Mucosa of gallbladder (tissue), 1 donor: ENCODE data around the gene SULT2B1. TPM values are rescaled to one million over a fixed set of nuclear protein-coding genes. Genes with fewer than 3 reads are reported as not detected.

Source experiments
- DNase-seq: peaks from one replicate; pipeline ENCODE4 v3.0.0-alpha.2; 2020; ENCODE audit warnings: low spot score
- total RNA-seq: library from RNA; stranded (reverse); gene quantifications from one replicate; pipeline ENCODE4 v1.2.1, GENCODE V29; 2021
- donor health status: DM: no; HTN: no; CAD: no.

The SULT2B1 gene
- total RNA-seq, 1 donor from 2014 or later: 13.1 TPM

- peak; percentile 97 for DNase-seq
These were observed 82.7 kb downstream of the SULT2B1 start for GRCh38 chr19:48634424-48635262.

DNA sequence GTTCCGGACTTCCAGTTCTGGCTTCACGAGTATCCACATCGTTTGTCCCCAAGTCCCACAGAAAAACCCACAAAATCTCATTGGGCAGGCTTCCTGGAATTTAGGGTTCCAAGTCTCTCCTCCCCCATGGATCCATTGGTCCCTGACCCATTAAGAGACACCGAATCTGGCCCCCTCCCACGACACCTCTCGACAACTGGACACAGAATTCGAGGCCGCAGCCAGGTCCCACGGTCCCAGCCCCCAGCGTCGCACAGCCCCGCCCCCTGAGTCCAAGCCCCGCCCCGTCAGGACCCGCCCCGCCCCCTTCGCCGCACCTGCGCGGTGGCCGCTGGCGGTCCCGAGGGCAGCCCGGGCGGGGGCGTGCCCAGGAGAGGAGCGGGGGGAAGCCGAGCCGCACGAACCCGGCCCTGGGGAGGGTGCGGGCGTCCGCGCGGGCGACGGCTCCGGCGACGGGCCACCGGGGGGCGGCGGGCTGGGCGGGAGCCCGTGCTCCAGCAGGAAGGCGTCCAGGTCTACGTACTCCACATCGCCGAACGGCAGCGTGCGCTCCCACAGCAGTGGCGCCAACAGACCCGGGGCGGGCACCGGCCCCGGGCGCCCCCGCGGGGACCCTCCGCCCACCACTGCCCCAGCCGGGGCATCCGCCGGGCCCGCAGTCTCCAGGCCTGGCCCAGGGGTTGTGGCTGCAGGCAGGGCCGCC, 83.4 kb downstream of the SULT2B1 start:
- DNase-seq: peak; percentile 66

DNA sequence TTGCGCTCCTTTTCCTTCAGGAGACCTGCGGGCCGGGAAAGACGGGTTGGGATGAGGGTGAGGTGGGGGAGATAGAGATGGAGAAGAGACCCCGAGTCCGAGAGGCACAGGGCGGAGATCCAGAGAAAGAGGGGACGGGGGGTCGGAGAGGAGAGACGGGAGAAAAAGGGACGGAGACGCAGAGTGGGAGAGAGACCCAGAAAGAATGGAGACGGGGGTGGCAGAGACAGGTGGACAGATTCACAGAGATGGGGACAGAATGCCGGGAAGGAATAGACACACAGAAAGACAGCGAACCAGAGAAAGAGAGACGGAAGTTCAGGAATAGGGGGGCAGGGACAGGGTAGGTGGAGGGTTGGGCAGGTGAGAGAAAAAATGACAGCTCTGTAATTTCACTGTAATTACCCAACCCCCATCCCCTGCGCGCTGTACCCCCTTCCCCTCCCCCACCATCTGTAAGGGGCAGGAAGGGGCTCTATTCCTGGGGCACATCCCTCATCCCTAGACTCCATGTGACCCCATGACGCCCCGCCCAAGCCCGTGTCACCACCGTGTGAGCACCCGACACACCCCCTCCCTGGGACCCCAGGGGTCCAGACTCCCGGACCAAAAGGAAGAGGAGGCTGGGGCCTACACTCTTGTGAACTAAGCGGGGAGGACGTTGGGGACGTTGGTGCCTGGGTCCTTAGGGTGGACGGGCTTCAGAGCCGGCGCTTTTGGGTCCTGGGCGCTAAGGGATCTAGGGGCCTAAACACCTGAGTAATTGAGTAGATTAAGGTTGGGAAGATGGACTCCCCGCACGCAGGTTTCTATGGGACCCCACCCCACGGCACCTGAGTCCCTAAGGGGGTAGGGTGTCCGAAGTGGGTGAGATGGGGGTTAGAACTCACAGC, 84.2 kb downstream of the SULT2B1 start:
- no peak for DNase-seq

DNA sequence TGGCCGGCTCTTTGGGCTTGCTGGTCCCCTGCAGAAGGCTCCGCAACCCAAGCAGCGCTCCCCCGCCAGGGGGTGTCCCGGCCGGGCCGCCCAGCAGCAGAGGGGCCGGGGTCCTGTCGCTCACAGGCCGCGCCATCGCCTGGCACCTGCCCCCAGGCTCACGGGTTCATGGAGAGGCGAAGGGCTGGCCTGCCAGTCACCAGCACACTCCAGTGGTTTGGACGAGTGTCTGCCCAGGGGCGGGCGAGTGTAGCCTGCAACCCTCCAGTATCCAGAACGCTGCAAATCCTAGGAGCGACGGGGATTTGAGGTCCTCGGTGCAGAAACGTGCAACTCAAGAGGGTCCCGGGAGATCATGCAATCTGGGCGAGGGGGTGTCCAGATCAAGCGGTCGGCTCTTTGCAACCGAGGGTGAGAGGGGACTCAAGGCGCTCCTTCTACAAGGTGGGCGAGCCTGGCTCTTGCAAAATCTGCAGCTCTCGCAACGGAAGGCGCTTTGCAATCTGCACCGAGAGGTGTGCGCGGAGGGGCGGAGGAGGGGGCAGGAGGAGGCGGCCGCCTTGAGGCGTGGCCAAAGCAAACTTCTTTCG, 85.0 kb downstream of the SULT2B1 start, which contains the start of gene DBP:
DBP (minus strand) TSS at position 521 of the 590 bp plus-strand sequence; CDS start at position 136, 385 bp downstream.
- no peak for DNase-seq

DNA sequence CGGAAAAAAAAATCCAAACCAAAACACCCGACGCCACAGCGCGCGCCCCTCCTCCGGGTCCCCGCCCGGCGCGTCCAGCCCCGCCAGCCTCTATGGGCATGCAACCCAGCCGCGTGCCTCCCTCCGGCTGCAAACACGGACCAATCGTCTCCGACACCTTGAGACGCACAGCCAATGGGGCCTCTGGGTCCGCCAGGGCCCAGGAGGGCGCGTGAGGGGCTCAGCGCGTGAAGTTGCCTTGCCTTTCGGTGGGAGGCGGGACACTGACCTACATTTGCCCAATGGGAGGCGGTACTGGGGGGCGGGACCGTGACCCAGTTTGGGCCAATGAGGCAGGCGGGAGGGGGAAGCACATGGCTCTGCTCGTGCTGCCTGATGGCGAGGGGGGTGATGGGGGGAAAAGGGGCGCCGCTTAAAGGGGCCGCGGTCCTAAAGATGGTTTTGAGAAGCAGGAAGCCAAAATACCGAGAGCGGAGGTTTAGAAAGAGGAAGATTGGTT, 85.5 kb downstream of the SULT2B1 start:
- DNase-seq: peak; percentile 100

- DNase-seq: peak; percentile 91
These were observed 86.2 kb downstream of the SULT2B1 start for GRCh38 chr19:48637948-48638830.

GRCh38 chr19:48638831-48639381, 86.9 kb downstream of the SULT2B1 start:
- DNase-seq: no peak

DNA sequence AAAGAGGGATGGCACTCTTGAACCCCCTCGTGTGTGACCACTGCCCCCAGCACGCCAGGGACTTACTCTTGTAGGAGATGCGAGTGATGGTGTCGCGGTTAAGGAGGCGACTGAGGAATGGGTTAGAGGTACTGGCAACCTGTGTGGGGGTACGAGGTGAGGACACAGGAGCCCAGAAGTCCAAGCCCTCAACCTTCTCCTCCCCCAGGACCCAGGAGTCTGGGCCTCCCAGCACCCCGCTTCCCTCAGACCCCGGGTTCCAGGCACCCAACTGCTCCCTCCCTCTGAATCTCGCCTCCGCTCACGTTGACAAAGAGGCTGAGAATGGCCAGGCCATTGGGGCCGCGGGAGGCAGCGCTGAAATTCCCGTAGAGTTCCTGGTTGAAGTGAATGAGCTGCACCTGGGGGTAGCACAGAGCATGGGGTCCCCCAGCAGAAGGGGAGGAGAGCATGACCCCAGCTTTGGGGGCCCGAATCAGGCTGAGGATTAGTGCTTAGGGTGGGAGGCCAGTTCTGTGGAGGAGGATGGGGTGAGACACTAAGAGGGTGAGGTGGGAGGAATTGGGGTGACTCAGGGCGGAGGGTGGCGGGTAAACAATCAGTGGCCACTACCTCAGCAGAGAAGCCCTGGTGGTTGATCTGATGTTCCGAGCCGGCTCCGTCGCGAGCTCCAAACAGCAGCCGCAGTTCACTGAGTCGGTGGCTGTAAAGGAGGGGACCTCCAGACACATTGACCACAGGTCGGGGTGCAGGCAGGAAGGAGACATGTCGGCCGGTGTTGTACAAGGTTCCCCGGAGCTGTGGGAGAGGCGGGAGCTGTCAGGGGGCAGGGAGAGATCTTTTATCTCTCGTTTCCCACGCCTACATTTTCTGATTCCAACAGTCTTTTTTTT, 87.8 kb downstream of the SULT2B1 start:
- DNase-seq: no peak

DNA sequence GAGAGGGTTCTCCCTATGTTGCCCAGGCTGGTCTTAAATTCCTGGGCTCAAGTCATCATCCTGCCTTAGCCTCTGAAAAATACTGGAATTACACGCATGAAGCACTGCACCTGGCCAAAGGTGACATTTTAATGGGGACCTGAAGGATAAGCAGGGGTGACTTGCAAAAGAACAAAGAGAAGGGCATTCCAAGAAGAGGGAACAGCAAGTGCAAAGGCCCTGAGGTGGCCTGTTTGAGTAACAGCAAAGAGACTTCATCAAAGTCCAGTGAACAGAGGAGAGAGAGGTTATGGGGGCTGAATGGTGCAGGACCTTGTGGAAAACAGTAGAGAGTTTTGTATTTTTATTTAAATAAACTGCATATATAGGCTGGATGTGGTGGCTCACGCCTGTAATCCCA, 89.9 kb downstream of the SULT2B1 start:
- no peak for DNase-seq

GRCh38 chr19:48642862-48643261, 90.9 kb downstream of the SULT2B1 start:
- no peak for DNase-seq

GRCh38 chr19:48644355-48644754, 92.4 kb downstream of the SULT2B1 start:
- DNase-seq: no peak

GRCh38 chr19:48644839-48645619, 93.1 kb downstream of the SULT2B1 start:
- DNase-seq: peak; percentile 84

GRCh38 chr19:48645620-48646000, 93.6 kb downstream of the SULT2B1 start:
- no peak for DNase-seq

DNA sequence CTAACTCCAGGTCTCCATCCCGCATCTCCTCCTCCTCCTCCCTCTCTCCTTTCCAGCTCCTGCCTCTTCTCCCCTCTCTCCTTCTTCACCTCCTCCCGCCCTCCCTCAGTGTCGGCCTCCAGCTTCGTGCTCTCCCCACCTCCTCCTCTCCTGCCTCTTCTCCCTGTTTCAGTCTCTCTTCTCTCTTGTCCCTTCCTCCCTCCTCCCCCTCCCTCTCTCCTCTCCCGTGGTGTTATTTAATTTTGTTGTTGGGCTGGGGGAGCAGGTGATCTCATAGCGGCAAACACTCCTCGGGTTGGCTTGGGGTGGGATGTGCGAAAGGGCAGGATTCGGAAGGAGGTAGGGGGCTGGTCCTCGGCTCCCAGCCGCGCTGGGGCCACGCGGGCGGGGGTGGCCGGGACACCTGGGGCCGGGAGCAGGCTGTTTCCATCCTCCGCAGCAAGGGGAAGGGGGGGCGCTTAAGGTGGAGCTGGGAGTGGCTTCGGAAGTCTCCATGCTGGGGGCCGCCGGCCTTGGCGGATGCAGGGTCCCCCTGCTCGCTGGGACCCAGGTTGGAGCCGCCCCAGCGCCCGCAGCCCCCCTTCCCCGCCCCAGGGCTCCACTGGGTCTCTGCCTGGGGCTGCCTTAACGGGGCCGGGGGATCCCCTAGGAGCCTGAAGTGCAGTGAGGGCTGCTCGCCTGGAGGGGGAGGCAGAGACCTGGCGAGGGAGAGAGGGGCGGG, 94.2 kb downstream of the SULT2B1 start, which contains the start of gene CA11:
CA11 (minus strand) TSS at position 187 of the 721 bp plus-strand sequence. CDS start 555 bp downstream, outside the sequence.
- DNase-seq: peak; percentile 86

GRCh38 chr19:48646722-48647216, 94.8 kb downstream of the SULT2B1 start:
- no peak for DNase-seq

DNA sequence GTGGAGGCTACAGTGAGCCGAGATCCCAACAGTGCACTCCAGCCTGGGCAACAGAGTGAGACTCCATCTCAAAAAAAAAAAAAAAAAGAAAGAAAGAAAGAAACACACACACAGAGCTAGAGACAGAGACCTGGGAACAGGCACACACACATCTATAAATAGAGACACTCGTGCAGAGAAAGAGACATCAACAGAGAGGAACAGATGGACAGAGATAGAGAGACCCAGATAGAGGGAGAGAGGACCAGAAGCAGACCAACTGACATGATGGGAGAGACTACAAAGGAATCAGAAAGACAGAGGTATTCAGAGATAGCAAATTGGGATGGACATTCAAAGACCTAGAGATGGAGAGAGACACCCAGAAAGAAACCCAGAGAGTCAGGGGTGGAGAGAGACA, 96.2 kb downstream of the SULT2B1 start:
- DNase-seq: no peak
